DND-41 (cell line): ENCODE data around the gene SPRN.

Source experiments
- ATAC-seq: fragments of 200-7000 bp; cut with Tn5 transposase; 3 replicates; pipeline ENCODE4 v1.9.1; 2021; ENCODE audit warnings: low read depth; ENCODE audit not compliant: insufficient read depth
- DNase-seq: peaks from one replicate; pipeline ENCODE4 v3.0.0-alpha.2; 2020
- H2AFZ ChIP-seq: 2 replicates; pipeline ENCODE4 v1.6.0; 2012; ENCODE audit warnings: low read depth, low read length
- H3K27ac ChIP-seq: 2 replicates; pipeline ENCODE4 v1.5.1; 2012; ENCODE audit warnings: low read length, inconsistent platforms
- H3K27me3 ChIP-seq: fragments of 200-600 bp; sonication (generic); 2 replicates; pipeline ENCODE4 v1.6.0; 2012; ENCODE audit warnings: low read length, mild to moderate bottlenecking, inconsistent platforms; ENCODE audit not compliant: insufficient read depth, poor library complexity
- H3K36me3 ChIP-seq: 2 replicates; pipeline ENCODE4 v1.5.1; 2012; ENCODE audit warnings: low read length, inconsistent platforms; ENCODE audit not compliant: insufficient read depth
- H3K4me1 ChIP-seq: 2 replicates; pipeline ENCODE4 v1.5.1; 2012; ENCODE audit warnings: mild to moderate bottlenecking, low read length; ENCODE audit not compliant: insufficient read depth
- H3K4me2 ChIP-seq: 2 replicates; pipeline ENCODE4 v1.6.0; 2012; ENCODE audit warnings: mild to moderate bottlenecking, moderate library complexity, low read length, inconsistent platforms; ENCODE audit not compliant: insufficient read depth
- H3K4me3 ChIP-seq, 2 experiments: fragments of 200-600 bp in 1 of 2; shearing (Covaris generic) in 1 of 2; 2 replicates each; pipeline ENCODE4 v1.5.1; 2012 to 2016; ENCODE audit warnings: inconsistent platforms in 2 of 2, low read length in 2 of 2, mild to moderate bottlenecking in 2 of 2, low read depth in 1 of 2, moderate library complexity in 1 of 2
- H3K79me2 ChIP-seq: 2 replicates; pipeline ENCODE4 v1.6.0; 2012; ENCODE audit warnings: low read length, inconsistent platforms; ENCODE audit not compliant: insufficient read depth
- H3K9ac ChIP-seq: 2 replicates; pipeline ENCODE4 v1.6.0; 2012; ENCODE audit warnings: low read depth, mild to moderate bottlenecking, inconsistent platforms, low read length, moderate library complexity
- H3K9me3 ChIP-seq: 2 replicates; pipeline ENCODE4 v1.5.1; 2012; ENCODE audit warnings: low read length, moderate library complexity, mild to moderate bottlenecking, inconsistent platforms; ENCODE audit not compliant: insufficient read depth, severe bottlenecking
- H4K20me1 ChIP-seq: 2 replicates; pipeline ENCODE4 v1.6.0; 2012; ENCODE audit warnings: low read length; ENCODE audit not compliant: insufficient read depth
- EZH2 ChIP-seq: IDR thresholded peaks from 3 replicates; pipeline ENCODE4 v1.6.1; 2012; ENCODE audit warnings: borderline replicate concordance, low read depth, mild to moderate bottlenecking, moderate library complexity, low read length, inconsistent platforms; ENCODE audit not compliant: severe bottlenecking
- TF ChIP-seq, protein P1 (sequence below): IDR thresholded peaks from 2 replicates; pipeline ENCODE4 v1.5.1; 2012; ENCODE audit warnings: borderline replicate concordance, low read length, moderate library complexity, mild to moderate bottlenecking; ENCODE audit not compliant: poor library complexity, severe bottlenecking; ENCODE audit errors: extremely low read depth

Gene SPRN

GRCh38 chr10:133391761-133392518, 32.5 kb downstream of the SPRN start:
- no peak for DNase-seq
- no peak overlapping the region for H3K9ac ChIP-seq

GRCh38 chr10:133391249-133391635, 33.2 kb downstream of the SPRN start:
- H3K27ac ChIP-seq = no peak overlapping the region
- DNase-seq (no peak), ATAC-seq (no peak)
- no peak overlapping the region for H3K9ac ChIP-seq
- peaks cover 11% of the 10 kb centered on the region for H3K36me3 ChIP-seq
- H3K27me3 ChIP-seq = no peaks in the 10 kb centered on the region
- TF ChIP-seq, protein P1, sequence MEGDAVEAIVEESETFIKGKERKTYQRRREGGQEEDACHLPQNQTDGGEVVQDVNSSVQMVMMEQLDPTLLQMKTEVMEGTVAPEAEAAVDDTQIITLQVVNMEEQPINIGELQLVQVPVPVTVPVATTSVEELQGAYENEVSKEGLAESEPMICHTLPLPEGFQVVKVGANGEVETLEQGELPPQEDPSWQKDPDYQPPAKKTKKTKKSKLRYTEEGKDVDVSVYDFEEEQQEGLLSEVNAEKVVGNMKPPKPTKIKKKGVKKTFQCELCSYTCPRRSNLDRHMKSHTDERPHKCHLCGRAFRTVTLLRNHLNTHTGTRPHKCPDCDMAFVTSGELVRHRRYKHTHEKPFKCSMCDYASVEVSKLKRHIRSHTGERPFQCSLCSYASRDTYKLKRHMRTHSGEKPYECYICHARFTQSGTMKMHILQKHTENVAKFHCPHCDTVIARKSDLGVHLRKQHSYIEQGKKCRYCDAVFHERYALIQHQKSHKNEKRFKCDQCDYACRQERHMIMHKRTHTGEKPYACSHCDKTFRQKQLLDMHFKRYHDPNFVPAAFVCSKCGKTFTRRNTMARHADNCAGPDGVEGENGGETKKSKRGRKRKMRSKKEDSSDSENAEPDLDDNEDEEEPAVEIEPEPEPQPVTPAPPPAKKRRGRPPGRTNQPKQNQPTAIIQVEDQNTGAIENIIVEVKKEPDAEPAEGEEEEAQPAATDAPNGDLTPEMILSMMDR = no peak
- TF ChIP-seq EZH2 = no peak
- H3K4me3 ChIP-seq = no peak overlapping the region
- H3K4me2 ChIP-seq = no peak overlapping the region
- H4K20me1 ChIP-seq = peaks cover 9% of the 10 kb centered on the region
- H3K79me2 ChIP-seq = peaks cover 26% of the 10 kb centered on the region
- no peaks in the 10 kb centered on the region for H3K9me3 ChIP-seq
- peaks cover 22% of the 10 kb centered on the region for H3K4me1 ChIP-seq
- H2AFZ ChIP-seq = no peak overlapping the region

More at GRCh38 chr10:133391761-133392518, 32.5 kb downstream of the SPRN start:
- H3K4me3 ChIP-seq = no peak overlapping the region
- H3K27me3 ChIP-seq = no peaks in the 10 kb centered on the region
- H3K36me3 ChIP-seq = peaks cover 18% of the 10 kb centered on the region
- H3K4me1 ChIP-seq = peaks cover 23% of the 10 kb centered on the region
- peaks cover 33% of the 10 kb centered on the region for H3K79me2 ChIP-seq
- H4K20me1 ChIP-seq = peaks cover 11% of the 10 kb centered on the region
- no peak for TF ChIP-seq EZH2
- TF ChIP-seq, protein P1 = no peak
- H2AFZ ChIP-seq = no peak overlapping the region
- no peak for ATAC-seq
- no peaks in the 10 kb centered on the region for H3K9me3 ChIP-seq
- H3K27ac ChIP-seq = no peak overlapping the region
- H3K4me2 ChIP-seq = no peak overlapping the region

- Histone ChIP-seq H2AFZ (no peak overlapping the region), H3K79me2 (peaks cover 21% of the 10 kb centered on the region), H3K27ac (no peak overlapping the region)
These were observed 33.7 kb downstream of the SPRN start for GRCh38 chr10:133390597-133391248.

More at GRCh38 chr10:133390597-133391248, 33.7 kb downstream of the SPRN start:
- H3K36me3 ChIP-seq = peaks cover 6% of the 10 kb centered on the region
- H3K9ac ChIP-seq = no peak overlapping the region
- no peaks in the 10 kb centered on the region for H3K9me3 ChIP-seq
- H3K4me1 ChIP-seq = peaks cover 16% of the 10 kb centered on the region
- no peak for ATAC-seq
- DNase-seq = no peak
- no peak overlapping the region for H3K4me2 ChIP-seq
- TF ChIP-seq, protein P1 = no peak
- no peak for TF ChIP-seq EZH2
- no peak overlapping the region for H3K4me3 ChIP-seq
- H3K27me3 ChIP-seq = no peaks in the 10 kb centered on the region
- H4K20me1 ChIP-seq = peaks cover 4% of the 10 kb centered on the region; the same call in 1 of the 2 replicates
